Glutamatergic neuron (in vitro differentiated cells): ENCODE results near the gene AKAP12. TPM values are rescaled to one million over a fixed set of nuclear protein-coding genes. Genes with fewer than 3 reads are reported as not detected.

Source experiments
- DNase-seq: peaks from one replicate; pipeline ENCODE4 v3.0.0; 2022
- H3K27ac Mint-ChIP-seq: one replicate; pipeline ENCODE4 v1.8.0; 2020; ENCODE audit warnings: mild to moderate bottlenecking, mixed read lengths, inconsistent platforms; ENCODE audit not compliant: unreplicated experiment
- H3K27me3 Mint-ChIP-seq: one replicate; pipeline ENCODE4 v1.8.0; 2020; ENCODE audit warnings: mild to moderate bottlenecking, moderate library complexity, mixed read lengths, inconsistent platforms; ENCODE audit not compliant: unreplicated experiment
- H3K36me3 Mint-ChIP-seq: one replicate; pipeline ENCODE4 v1.8.0; 2020; ENCODE audit warnings: mild to moderate bottlenecking, mixed read lengths, inconsistent platforms; ENCODE audit not compliant: unreplicated experiment
- H3K4me1 Mint-ChIP-seq: one replicate; pipeline ENCODE4 v1.8.0; 2020; ENCODE audit warnings: mild to moderate bottlenecking, low read depth, mixed read lengths, inconsistent platforms; ENCODE audit not compliant: unreplicated experiment
- H3K4me3 Mint-ChIP-seq: one replicate; pipeline ENCODE4 v1.8.0; 2020; ENCODE audit warnings: mild to moderate bottlenecking, mixed read lengths, inconsistent platforms; ENCODE audit not compliant: unreplicated experiment
- H3K9me3 Mint-ChIP-seq: one replicate; pipeline ENCODE4 v1.8.0; 2020; ENCODE audit warnings: mild to moderate bottlenecking, moderate library complexity, mixed read lengths, inconsistent platforms; ENCODE audit not compliant: unreplicated experiment
- total RNA-seq: library from RNA; stranded (reverse); fragmentation: NEBNext Ultra II Directional; extraction: Animal tissue kit (Norgen Biotek cat#: 25700); gene quantifications from one replicate; pipeline ENCODE4 v1.2.1, GENCODE V29; 2021; ENCODE audit not compliant: unreplicated experiment
- TF ChIP-seq, protein P1 (sequence below): fragments of 200-600 bp; sonication (generic); IDR thresholded peaks from one replicate; pipeline ENCODE4 v1.5.0; 2021; ENCODE audit not compliant: partially characterized antibody, unreplicated experiment

The AKAP12 gene
- total RNA-seq, 1 donor from 2014 or later, result 240 TPM

DNA sequence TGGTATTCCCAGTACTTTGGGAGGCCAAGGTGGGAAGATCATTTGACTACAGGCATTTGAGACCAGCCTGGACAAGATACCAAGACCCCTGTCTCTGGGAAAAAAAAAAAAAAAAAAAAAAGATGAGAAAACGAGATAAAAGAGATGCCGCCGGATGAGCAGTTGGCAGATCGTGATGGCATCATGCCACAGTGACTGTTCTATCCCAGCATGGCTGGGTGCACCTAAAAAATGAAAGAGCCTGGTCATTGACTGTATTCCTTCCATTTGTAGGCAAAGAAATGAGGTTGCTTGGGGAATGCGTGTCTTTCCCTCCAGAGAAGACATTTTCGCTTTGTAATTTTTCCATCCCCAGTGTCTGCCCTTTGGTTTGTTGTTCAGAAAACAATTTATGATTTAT is 12.9 kb downstream of the AKAP12 start:
- H3K27ac Mint-ChIP-seq, result no peak overlapping the region
- TF ChIP-seq, protein P1, sequence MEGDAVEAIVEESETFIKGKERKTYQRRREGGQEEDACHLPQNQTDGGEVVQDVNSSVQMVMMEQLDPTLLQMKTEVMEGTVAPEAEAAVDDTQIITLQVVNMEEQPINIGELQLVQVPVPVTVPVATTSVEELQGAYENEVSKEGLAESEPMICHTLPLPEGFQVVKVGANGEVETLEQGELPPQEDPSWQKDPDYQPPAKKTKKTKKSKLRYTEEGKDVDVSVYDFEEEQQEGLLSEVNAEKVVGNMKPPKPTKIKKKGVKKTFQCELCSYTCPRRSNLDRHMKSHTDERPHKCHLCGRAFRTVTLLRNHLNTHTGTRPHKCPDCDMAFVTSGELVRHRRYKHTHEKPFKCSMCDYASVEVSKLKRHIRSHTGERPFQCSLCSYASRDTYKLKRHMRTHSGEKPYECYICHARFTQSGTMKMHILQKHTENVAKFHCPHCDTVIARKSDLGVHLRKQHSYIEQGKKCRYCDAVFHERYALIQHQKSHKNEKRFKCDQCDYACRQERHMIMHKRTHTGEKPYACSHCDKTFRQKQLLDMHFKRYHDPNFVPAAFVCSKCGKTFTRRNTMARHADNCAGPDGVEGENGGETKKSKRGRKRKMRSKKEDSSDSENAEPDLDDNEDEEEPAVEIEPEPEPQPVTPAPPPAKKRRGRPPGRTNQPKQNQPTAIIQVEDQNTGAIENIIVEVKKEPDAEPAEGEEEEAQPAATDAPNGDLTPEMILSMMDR, result no peak
- no peak for DNase-seq
- H3K36me3 Mint-ChIP-seq, result peaks cover 5% of the 10 kb centered on the region
- peaks cover 13% of the 10 kb centered on the region for H3K4me1 Mint-ChIP-seq
- H3K9me3 Mint-ChIP-seq, result peaks cover 3% of the 10 kb centered on the region
- H3K4me3 Mint-ChIP-seq, result peak overlapping the region; percentile 30
- H3K27me3 Mint-ChIP-seq, result no peaks in the 10 kb centered on the region

DNA sequence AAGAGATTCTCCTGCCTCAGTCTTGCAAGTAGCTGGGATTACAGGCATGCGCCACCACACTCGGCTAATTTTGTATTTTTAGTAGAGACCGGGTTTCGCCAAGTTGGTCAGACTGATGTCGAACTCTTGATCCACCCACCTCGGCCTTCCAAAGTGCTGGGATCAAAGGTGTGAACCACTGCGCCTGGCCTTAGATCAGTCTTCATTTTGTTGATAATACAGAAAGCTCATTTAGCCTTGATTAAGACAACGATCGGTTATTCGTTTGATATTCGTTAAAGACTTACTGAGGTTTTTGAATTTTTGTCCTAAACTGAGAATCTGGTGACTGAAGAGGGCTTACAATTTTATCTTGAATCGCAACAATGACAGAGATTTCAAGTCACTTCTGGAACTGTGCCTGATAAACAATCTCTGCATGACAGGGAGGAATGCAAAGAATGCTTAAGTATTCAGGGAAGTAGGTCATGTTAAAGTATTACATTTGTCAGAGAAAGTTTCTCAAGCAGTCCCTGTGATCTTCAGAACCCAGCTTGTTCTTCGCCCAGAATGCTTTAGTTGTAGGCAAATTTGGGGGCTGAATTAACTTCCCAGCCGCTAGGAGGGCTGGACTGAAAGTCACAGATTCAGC is 14.8 kb downstream of the AKAP12 start:
- H3K27ac Mint-ChIP-seq, result no peak overlapping the region
- peaks cover 5% of the 10 kb centered on the region for H3K36me3 Mint-ChIP-seq
- H3K4me1 Mint-ChIP-seq, result peaks cover 18% of the 10 kb centered on the region
- peaks cover 3% of the 10 kb centered on the region for H3K9me3 Mint-ChIP-seq
- no peak overlapping the region for H3K4me3 Mint-ChIP-seq
- TF ChIP-seq, protein P1, result no peak
- DNase-seq, result no peak
- H3K27me3 Mint-ChIP-seq, result no peaks in the 10 kb centered on the region

DNA sequence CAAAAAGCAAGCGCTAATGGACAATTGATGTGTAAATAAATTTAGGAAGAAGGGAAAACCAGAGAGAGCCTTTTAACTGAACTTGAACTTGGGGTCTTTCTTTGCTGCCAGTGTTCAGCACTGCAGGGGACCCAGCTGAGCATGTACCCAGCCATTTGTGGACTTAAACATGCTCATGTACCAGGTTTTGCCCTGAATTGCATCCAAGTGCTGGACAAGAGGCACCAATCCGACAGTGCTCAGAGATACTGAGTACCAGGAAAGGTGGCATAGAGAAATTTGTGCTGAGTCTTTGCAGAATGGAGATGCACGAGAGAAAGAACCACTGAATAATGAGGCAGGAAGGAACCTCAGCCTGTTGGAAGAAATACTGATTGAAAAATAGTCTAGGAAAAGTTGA is 16.0 kb downstream of the AKAP12 start:
- Mint-ChIP-seq H3K27ac (no peak overlapping the region), H3K9me3 (peaks cover 2% of the 10 kb centered on the region), H3K4me1 (peaks cover 18% of the 10 kb centered on the region), H3K27me3 (no peaks in the 10 kb centered on the region), H3K36me3 (peaks cover 5% of the 10 kb centered on the region), H3K4me3 (no peak overlapping the region)
- DNase-seq, result no peak
- TF ChIP-seq, protein P1, result no peak

DNA sequence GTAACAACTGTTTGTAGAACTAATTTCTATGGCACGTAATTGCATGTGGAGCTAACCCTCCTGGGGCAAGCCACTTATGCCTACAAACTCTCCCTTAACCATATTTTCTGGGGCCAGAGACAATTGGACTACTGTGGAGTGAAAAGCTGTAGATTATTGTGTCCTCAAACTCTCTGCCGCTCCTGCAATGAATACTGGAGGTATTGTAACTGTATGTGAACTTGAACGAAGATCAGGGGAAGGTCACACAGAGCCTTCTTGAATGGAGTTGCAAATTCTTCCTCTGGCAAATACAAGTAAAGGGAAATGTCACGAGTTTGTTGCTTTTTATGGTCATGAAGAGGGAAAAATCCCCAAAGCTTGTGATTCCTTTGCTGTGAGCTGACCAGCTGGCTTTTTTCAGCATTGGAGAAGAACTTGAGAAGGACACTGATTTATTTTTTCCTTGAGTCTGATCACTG is 18.2 kb downstream of the AKAP12 start:
- Mint-ChIP-seq H3K27ac (no peak overlapping the region), H3K27me3 (no peaks in the 10 kb centered on the region), H3K4me3 (no peak overlapping the region), H3K9me3 (peaks cover 2% of the 10 kb centered on the region), H3K4me1 (peaks cover 15% of the 10 kb centered on the region), H3K36me3 (no peaks in the 10 kb centered on the region)
- TF ChIP-seq, protein P1, result no peak
- no peak for DNase-seq

DNA sequence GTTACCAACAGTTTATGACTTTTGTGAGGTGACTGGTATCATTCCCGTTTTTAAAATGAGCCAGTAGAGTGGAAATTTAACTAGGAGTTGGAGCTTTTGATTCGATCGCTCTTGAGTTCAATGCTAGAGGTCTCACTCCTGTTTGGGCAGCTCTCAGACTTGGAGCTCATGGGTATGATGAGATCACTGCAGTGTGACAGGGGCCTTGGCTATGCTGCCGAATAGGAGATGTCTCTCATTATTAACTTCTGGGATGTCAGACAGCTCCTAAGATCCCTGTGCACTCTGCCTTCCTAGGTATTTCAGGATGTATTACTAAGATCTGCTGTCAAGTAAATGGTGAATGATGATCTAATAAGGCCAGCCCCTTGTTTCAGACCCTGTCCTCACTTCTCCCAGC is 20.4 kb downstream of the AKAP12 start:
- Mint-ChIP-seq H3K4me1 (peaks cover 11% of the 10 kb centered on the region), H3K27me3 (peaks cover under 1% of the 10 kb centered on the region), H3K4me3 (no peak overlapping the region), H3K36me3 (no peaks in the 10 kb centered on the region), H3K27ac (no peak overlapping the region), H3K9me3 (peaks cover 6% of the 10 kb centered on the region)
- DNase-seq, result no peak
- TF ChIP-seq, protein P1, result no peak
